ENCODE data around the gene H2BW2.

- no peak for TF ChIP-seq POLR2A (IDR thresholded peaks at IDR 0.05)
- no peak for TF ChIP-seq CTCF (IDR thresholded peaks at IDR 0.05)
These were observed 21.6 kb upstream of the H2BW2 start for GRCh38 chrX:104018126-104018525.

Measured in uterus (tissue), 2 donors.